Measurements from ENCODE around the gene PARD3B. TPM values are rescaled to one million over a fixed set of nuclear protein-coding genes. Genes with fewer than 3 reads are reported as not detected.

Gene PARD3B
- total and polyA plus RNA-seq, 2 of the 4 experiments (the other 2 are of a cell fraction): 3.3 to 15.6 TPM

GRCh38 chr2:205435970-205436369 is 890.7 kb downstream of the PARD3B start:
- CTCF ChIA-PET: no interaction called here
- Histone ChIP-seq H3K4me3 (ENCODE audit: insufficient read depth, low read depth, low read length) (no peak overlapping the region), H3K4me1 (ENCODE audit: control insufficient read depth, insufficient read depth, low read length) (no peaks in the 10 kb centered on the region; the same call in 1 of the 2 replicates), H3K9ac (ENCODE audit: low read depth, low read length) (no peak overlapping the region), H2BK20ac (ENCODE audit: low read depth, low read length) (no peak overlapping the region), H3K14ac (replicated peaks; ENCODE audit: low read depth, low read length) (no peak overlapping the region), H3K4ac (ENCODE audit: low read depth, low read length) (no peak overlapping the region), H3K36me3 (ENCODE audit: control insufficient read depth, insufficient read depth, low read length) (no peaks in the 10 kb centered on the region), H3K79me1 (ENCODE audit: low read depth in 1 of 2, low read length in 2 of 2) (no peaks in the 10 kb centered on the region), H3K4me2 (ENCODE audit: low read depth, low read length) (no peak overlapping the region), H2AK5ac (ENCODE audit: low read depth, low read length) (no peak overlapping the region), H3K27ac (ENCODE audit: insufficient read depth, low read length) (no peak overlapping the region), H2AFZ (replicated peaks; ENCODE audit: low read length, poor library complexity) (no peak overlapping the region), H2AK9ac (replicated peaks; ENCODE audit: low read depth, low read length, poor library complexity) (no peak overlapping the region), H2BK120ac (ENCODE audit: low read depth, low read length) (no peak overlapping the region), H2BK5ac (ENCODE audit: low read depth, low read length, poor library complexity, severe bottlenecking) (no peak overlapping the region), H3K27me3 (ENCODE audit: control insufficient read depth, insufficient read depth, low read length) (no peaks in the 10 kb centered on the region), H4K91ac (ENCODE audit: insufficient read depth, low read depth, low read length) (no peak overlapping the region), H3K9me1 (ENCODE audit: insufficient read depth, low read length) (0 out of 2 replicates have a peak, but pooled peaks cover 4% of the 10 kb centered on the region), H4K5ac (ENCODE audit: low read depth, low read length) (no peak overlapping the region), H3K9me3 (ENCODE audit: control insufficient read depth, insufficient read depth, low read length) (no peaks in the 10 kb centered on the region), H4K20me1 (ENCODE audit: insufficient read depth, low read length) (no peaks in the 10 kb centered on the region), H2BK15ac (ENCODE audit: low read depth, low read length) (no peak overlapping the region), H3K56ac (ENCODE audit: extremely low read depth, insufficient read depth, low read length) (no peak overlapping the region), H4K8ac (ENCODE audit: low read depth in 2 of 2, low read length in 2 of 2) (no peak overlapping the region), H3K23ac (ENCODE audit: low read depth, low read length) (no peak overlapping the region), H3K18ac (ENCODE audit: low read depth, low read length) (no peak overlapping the region)
- BruUV-seq (replicated peaks): no TSS peak
- POLR2A ChIA-PET (ENCODE audit: unreplicated experiment): no interaction called here
- WGBS, 2 experiments (ENCODE audit: extremely low coverage in 2 of 2, insufficient read length in 1 of 2): no CpG with 5 or more reads among the region's 4 CpGs
- DNase-seq: peak; percentile 35
- dilution Hi-C loops (cut with HindIII; ENCODE audit: low sequenced_read_pairs, unreplicated experiment): no loop called here
- intact Hi-C loops (cut with micrococcal nuclease): no loop called here
- in situ Hi-C loops (cut with MboI; ENCODE audit: low sequenced_read_pairs): no loop called here
- no peak for ATAC-seq (ENCODE audit: low read depth)
- no peak for TF ChIP-seq CHD1 (IDR thresholded peaks at IDR 0.05; ENCODE audit: low read depth, low read length)
- TF ChIP-seq USF2 (IDR thresholded peaks at IDR 0.05; ENCODE audit: low read depth, low read length): no peak
- no peak for TF ChIP-seq POLR2A (IDR thresholded peaks at IDR 0.05; ENCODE audit: low read depth, low read length)
- TF ChIP-seq RFX5 (IDR thresholded peaks at IDR 0.05; ENCODE audit: low read depth, low read length): no peak
- TF ChIP-seq RCOR1 (IDR thresholded peaks at IDR 0.05; ENCODE audit: insufficient replicate concordance, low read length): no peak
- no peak for TF ChIP-seq RAD21 (IDR thresholded peaks at IDR 0.05; ENCODE audit: low read length)
